ENCODE data around the gene AGPAT4.

The AGPAT4 gene

DNA sequence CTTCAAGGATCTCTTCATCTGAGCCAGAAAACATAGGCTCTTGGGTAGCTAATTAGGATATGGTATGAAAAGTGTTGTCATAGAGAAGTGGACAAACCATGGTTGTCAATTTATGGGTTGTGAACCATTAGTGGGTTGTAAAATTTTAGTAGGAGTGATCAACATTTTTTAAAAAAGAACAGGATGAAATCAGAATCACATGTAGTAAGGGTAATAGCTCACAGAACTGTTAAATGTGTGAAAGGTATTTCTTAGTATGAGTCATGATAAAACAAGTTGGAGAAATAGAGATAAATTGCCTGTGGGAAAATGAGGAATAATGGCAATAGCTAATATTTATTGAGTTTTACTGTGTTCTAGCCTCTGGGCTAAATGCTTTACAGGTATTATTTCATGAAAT, 168.9 kb downstream of the AGPAT4 start:
- H3K4me3 ChIP-seq (ENCODE audit: low read depth, low read length): no peak overlapping the region
- no peak for TF ChIP-seq POLR2A (IDR thresholded peaks at IDR 0.05; ENCODE audit: extremely low read depth, insufficient read length)
- no peak for TF ChIP-seq MYC (IDR thresholded peaks at IDR 0.05; ENCODE audit: low read depth, low read length)
- no peak for TF ChIP-seq MAX (IDR thresholded peaks at IDR 0.05; ENCODE audit: low read depth, low read length)
- TF ChIP-seq, protein P1, sequence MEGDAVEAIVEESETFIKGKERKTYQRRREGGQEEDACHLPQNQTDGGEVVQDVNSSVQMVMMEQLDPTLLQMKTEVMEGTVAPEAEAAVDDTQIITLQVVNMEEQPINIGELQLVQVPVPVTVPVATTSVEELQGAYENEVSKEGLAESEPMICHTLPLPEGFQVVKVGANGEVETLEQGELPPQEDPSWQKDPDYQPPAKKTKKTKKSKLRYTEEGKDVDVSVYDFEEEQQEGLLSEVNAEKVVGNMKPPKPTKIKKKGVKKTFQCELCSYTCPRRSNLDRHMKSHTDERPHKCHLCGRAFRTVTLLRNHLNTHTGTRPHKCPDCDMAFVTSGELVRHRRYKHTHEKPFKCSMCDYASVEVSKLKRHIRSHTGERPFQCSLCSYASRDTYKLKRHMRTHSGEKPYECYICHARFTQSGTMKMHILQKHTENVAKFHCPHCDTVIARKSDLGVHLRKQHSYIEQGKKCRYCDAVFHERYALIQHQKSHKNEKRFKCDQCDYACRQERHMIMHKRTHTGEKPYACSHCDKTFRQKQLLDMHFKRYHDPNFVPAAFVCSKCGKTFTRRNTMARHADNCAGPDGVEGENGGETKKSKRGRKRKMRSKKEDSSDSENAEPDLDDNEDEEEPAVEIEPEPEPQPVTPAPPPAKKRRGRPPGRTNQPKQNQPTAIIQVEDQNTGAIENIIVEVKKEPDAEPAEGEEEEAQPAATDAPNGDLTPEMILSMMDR (IDR thresholded peaks at IDR 0.05; ENCODE audit: low read depth, low read length): no peak
- DNase-seq (ENCODE audit: low read depth): no peak

DNA sequence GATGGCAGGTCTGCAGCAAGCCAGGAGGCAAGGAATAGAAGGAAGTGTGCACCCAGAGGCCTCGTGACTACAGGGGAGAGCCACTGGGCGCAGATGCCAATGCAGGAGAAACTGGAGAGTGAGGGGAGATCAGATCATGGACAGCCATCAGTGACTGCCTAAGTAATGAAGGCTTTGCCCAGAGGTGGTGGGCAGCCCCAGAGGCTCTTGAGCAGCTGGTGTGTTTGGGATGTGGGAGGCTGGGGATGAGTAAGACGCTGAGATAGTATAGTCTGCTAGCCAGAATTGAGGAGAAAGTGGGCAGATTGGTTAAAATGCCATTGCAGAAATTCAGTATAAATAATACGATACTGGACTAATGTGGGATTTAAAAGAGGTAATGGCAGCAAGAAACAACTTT, 170.4 kb downstream of the AGPAT4 start:
- no peak for TF ChIP-seq MAX (IDR thresholded peaks at IDR 0.05; ENCODE audit: low read depth, low read length)
- TF ChIP-seq MYC (IDR thresholded peaks at IDR 0.05; ENCODE audit: low read depth, low read length): no peak
- TF ChIP-seq, protein P1 (IDR thresholded peaks at IDR 0.05; ENCODE audit: low read depth, low read length): no peak
- TF ChIP-seq POLR2A (IDR thresholded peaks at IDR 0.05; ENCODE audit: extremely low read depth, insufficient read length): no peak
- H3K4me3 ChIP-seq (ENCODE audit: low read depth, low read length): no peak overlapping the region
- DNase-seq (ENCODE audit: low read depth): no peak

- DNase-seq (ENCODE audit: low read depth): peak; percentile 41
- TF ChIP-seq MAX (IDR thresholded peaks at IDR 0.05; ENCODE audit: low read depth, low read length): no peak
- TF ChIP-seq, protein P1 (IDR thresholded peaks at IDR 0.05; ENCODE audit: low read depth, low read length): peak; percentile 34
Measured at GRCh38 chr6:161101517-161101916, 172.3 kb downstream of the AGPAT4 start.

GRCh38 chr6:161100072-161100471, 173.8 kb downstream of the AGPAT4 start:
- no peak for DNase-seq (ENCODE audit: low read depth)
- H3K4me3 ChIP-seq (ENCODE audit: low read depth, low read length): no peak overlapping the region
- no peak for TF ChIP-seq MYC (IDR thresholded peaks at IDR 0.05; ENCODE audit: low read depth, low read length)
- no peak for TF ChIP-seq POLR2A (IDR thresholded peaks at IDR 0.05; ENCODE audit: extremely low read depth, insufficient read length)
- TF ChIP-seq MAX (IDR thresholded peaks at IDR 0.05; ENCODE audit: low read depth, low read length): no peak
- TF ChIP-seq, protein P1 (IDR thresholded peaks at IDR 0.05; ENCODE audit: low read depth, low read length): no peak

More at GRCh38 chr6:161101517-161101916, 172.3 kb downstream of the AGPAT4 start:
- no peak overlapping the region for H3K4me3 ChIP-seq (ENCODE audit: low read depth, low read length)

DNA sequence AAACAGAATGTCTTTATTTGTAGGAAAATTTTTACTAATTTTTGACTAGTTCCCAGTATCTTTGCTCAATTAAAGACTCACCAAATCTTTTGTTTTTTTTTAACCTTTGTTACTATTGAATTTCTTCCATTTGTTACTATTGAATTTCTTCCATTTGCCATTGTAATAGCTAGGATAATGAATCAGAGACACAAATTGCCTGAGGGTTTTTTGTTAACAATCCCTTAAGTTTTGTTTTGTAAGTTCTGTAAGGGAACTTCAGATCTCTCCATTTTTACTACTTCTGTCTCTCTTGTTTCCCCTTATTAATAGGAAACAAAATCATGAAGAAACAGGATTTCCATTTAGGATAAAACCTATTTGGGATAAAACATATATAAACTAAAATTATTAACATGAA, 177.9 kb downstream of the AGPAT4 start:
- H3K4me3 ChIP-seq (ENCODE audit: low read depth, low read length): no peak overlapping the region
- TF ChIP-seq MYC (IDR thresholded peaks at IDR 0.05; ENCODE audit: low read depth, low read length): no peak
- TF ChIP-seq, protein P1 (IDR thresholded peaks at IDR 0.05; ENCODE audit: low read depth, low read length): no peak
- no peak for TF ChIP-seq MAX (IDR thresholded peaks at IDR 0.05; ENCODE audit: low read depth, low read length)
- no peak for DNase-seq (ENCODE audit: low read depth)

GRCh38 chr6:161094955-161095354, 178.9 kb downstream of the AGPAT4 start:
- no peak overlapping the region for H3K4me3 ChIP-seq (ENCODE audit: low read depth, low read length)
- no peak for TF ChIP-seq MAX (IDR thresholded peaks at IDR 0.05; ENCODE audit: low read depth, low read length)
- no peak for TF ChIP-seq MYC (IDR thresholded peaks at IDR 0.05; ENCODE audit: low read depth, low read length)
- TF ChIP-seq, protein P1 (IDR thresholded peaks at IDR 0.05; ENCODE audit: low read depth, low read length): no peak
- no peak for TF ChIP-seq POLR2A (IDR thresholded peaks at IDR 0.05; ENCODE audit: extremely low read depth, insufficient read length)
- peak; percentile 35 for DNase-seq (ENCODE audit: low read depth)

Measured in NB4 (cell line).